GM21447 (cell line): ENCODE data around the gene ATP6V0C.

Experiments used
- ATAC-seq: cut with Tn5 transposase; IDR thresholded peaks from one replicate; pipeline ENCODE4 v1.9.1; 2021; ENCODE audit not compliant: unreplicated experiment

Gene ATP6V0C

DNA sequence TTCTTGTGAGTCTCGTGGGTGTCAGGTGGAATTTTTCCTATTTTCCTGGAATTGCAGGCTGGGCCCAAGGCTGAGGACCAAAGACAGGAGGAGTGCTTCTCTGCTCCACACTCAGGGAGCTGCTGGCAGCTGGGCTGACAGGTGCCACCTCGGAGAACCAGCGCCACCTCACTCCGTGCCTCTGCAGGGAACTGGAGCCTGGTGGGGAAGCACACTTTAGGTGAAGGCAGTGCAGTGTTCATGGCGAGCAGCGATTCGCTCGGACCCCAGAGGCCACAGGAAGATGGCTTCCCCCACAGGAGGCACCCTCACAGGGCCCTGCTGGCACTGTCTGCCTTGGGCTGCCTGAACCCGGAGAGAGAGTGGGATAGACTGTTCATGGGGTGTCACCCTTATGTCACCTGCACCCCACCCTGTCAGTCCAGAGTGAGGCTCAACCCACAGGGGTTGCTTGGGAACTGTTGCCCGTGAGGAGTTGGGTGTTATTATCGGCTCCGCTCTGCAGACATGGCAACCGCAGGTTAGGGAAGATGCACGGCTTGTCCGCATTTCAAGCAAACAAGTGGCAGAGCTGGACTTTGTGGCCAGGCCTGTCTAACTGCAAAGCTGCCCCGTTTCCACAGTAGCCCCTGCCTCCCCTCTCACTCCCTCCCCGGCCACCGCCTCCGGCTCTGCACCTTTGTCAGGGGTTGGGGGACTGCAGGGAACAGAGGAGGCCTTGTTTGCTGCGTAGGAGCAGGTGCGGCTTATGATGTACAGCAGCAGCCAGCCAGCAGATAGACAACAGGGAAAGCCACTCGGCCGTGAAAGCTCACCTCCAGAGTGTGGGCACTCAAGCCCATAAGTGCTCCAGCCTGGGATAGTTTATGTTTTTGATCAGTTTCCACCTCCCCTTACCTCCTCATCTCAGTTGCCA, 23.3 kb upstream of the ATP6V0C start:
- ATAC-seq = no peak

DNA sequence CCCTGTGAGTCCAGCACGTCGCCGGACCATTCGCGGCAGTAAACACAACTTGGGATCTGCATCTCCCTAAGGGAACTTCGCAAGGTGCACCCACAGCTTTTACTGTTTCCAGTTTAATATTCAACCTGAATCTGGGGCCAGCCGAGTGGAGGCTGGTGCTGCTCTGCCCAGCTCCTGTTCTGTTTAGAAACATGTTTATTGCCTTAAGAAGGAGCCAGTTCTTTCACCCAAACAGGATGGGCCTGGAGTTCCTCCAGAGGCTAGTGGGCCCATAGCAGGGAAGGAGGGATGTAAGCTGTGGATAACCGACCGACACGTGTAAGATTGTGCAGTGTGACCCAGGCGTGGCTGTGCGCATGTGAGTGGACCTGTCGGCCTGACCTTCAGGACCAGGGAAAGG, 21.5 kb upstream of the ATP6V0C start:
- no peak for ATAC-seq

DNA sequence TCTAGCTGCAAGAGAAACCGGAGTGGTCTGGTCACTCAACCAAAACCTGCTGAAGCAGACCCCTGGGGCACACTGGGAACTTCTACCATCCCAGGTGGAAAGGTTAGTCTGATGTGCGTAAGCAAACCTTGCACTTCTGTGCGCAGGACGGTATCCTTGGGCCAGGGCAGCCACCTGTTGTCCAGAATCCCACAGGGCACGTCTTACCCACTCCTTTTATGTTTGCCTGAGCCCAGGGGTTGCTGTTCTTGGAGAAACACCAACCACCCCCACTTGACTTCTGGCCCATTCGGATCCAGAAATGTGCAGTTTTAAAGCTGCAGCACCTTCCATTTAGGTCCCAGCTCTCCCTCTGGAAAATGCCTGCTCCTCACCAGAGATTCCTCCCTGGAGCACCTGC, 20.1 kb upstream of the ATP6V0C start:
- no peak for ATAC-seq

DNA sequence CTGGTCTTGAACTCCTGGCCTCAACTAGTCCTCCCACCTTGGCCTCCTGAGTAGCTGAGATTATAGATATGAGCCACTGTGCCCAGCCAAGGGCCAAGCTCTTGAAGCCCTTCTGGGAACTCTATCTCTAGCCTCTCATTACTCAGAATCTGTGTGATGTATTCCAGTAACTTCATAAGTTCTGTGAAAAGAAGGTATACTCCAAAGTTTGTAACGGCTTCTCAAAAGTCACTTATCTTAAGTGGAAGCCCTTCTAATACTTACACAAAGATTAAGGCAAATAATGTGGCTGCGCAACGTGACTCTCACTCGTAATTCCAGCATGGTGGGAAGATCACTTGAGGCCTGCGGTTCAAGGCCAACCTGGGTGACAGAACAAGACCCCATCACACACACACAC, 19.1 kb upstream of the ATP6V0C start:
- ATAC-seq = no peak

DNA sequence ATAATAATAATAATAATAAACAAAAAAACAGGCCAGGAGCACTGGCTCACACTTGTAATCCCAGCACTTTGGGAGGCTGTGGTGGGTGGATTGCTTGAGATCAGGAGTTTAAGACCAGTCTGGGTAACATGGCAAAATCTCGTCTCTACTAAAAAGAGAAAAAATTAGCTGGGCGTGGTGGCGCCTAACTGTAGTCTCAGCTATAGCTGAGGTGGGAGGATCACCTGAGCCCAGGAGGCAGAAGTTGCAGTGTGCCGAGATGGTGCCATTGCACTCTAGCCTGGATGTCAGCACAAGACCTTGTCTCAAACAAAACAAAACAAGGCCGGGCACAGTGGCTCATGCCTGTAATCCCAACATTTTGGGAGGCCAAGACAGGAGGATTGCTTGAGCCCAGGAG, 18.7 kb upstream of the ATP6V0C start:
- ATAC-seq = no peak

DNA sequence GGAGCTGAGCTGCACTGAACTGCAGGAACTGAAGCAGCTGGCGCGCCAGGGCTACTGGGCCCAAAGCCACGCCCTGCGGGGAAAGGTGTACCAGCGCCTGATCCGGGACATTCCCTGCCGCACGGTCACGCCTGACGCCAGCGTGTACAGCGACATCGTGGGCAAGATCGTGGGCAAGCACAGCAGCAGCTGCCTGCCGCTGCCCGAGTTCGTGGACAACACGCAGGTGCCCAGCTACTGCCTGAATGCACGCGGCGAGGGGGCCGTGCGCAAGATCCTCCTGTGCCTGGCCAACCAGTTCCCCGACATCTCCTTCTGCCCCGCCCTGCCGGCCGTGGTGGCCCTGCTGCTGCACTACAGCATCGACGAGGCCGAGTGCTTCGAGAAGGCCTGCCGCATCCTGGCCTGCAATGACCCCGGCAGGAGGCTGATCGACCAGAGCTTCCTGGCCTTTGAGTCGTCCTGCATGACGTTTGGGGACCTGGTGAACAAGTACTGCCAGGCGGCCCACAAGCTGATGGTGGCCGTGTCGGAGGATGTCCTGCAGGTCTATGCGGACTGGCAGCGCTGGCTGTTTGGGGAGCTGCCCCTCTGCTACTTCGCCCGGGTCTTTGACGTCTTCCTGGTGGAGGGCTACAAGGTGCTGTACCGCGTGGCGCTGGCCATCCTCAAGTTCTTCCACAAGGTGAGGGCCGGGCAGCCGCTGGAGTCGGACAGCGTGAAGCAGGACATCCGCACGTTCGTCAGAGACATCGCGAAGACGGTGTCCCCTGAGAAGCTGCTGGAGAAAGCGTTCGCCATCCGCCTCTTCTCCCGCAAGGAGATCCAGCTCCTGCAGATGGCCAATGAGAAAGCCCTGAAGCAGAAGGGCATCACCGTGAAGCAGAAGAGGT, 17.3 kb upstream of the ATP6V0C start:
- no peak for ATAC-seq

DNA sequence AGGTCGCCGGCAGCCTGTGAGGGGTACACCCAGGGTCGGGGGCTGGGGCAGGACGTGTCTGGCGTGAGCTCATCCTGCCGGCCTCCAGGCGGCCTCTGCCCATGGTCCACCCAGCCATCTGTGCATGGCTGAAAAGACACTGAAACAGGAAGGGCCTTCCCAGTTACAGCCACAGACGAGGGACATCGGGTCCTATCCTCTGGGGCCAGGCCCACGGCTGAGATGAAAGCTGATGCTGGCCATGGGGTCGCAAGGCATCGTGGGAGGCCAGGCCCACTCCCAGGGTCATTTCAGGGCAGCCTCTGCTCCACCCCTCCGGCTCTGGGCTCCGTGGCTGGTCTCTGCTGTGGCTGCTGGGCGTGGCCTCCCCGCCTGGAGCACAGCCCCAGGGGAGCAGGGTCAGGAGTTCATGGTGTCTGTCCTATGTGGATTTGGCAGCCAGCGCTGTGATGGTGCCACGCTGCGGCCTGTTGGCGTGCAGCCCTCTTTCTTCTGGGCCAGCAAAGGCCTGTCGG, 16.6 kb upstream of the ATP6V0C start:
- no peak for ATAC-seq

DNA sequence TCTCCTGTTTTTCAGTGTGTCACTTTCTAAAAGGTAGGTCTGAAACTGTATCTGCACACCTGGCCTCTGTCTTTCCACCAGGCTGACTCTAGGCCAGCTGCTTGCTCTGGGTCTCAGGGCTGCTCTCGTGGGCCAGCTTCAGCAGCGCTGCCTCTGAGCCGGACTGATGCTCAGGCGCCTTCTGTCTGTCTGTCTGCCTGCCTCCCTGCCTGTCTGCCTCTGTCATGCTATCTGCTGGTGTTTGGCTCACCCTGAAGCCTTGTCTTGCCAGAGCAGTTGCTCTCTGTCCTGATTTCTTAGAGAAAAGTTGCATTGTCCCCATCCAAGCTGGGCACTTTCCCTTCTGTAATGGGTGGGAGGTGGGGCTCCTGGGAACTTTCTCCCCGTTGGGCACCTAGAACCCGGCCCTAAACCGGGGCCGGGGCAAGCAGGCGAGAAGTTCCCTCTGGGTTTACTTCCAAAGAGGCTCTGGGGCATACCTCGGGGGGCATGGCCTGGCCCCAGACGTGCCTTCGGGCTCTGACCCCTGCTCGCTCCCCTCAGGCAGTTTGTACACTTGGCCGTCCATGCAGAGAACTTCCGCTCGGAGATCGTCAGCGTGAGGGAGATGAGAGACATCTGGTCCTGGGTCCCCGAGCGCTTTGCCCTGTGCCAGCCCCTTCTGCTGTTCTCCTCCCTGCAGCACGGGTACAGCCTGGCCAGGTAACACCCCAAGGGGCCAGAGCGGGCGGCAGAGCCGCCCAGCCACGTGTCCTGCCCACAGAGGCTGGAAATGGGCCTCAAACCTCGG, 15.9 kb upstream of the ATP6V0C start:
- no peak for ATAC-seq

DNA sequence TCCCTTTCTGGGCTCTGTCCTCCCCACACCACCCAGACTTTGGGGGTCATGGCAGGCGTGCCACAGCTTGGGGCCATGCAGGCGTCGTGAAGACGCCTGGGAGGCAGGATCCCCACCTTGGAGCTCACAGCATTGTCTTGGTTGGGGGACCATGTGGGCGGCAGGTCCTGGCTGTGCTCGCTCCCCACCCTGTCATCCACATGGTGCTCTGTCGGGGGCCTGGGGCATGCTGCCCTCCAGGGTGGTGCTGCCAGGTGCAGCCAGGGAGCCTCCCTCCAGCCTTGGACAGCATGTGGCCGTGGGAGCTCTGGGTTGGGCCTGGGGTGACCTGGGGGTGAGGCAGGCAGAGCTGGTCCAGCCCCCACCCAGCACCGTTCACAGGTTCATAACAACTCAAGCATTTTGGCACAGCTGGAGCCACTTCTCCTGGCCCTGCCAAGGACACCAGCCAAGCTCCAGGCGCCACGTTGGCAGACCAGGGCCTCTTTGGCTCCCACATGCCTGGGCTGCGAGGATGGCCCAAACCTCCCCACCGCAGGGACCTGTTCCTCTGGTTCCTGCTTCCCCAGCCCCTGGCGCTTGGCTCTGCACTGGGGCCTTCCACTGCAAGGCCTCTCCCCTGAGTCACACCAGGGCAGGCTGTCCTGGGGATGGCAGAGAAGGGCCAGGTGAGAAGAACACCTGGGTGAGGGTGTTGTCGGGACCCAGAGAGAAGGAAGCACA, 15.1 kb upstream of the ATP6V0C start:
- no peak for ATAC-seq

DNA sequence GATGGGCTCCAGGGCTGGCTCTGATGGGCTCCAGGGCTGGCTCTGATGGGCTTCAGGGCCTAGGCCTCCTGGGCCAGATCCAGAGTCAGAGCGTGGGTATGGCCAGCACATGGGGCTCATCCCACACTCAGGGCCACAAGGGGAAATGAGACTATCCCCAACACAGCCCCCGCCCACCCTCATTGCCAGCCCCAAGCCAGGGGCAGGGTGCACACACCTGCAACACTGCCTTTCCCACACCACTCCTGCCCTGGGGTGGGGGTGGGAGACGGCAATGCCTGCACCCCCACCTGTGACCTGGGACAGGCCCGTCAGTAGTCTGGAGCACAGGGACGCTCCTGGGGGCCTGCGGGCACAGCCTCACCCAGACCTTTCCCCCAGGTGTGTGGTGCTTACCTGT, 14.3 kb upstream of the ATP6V0C start:
- ATAC-seq = no peak

DNA sequence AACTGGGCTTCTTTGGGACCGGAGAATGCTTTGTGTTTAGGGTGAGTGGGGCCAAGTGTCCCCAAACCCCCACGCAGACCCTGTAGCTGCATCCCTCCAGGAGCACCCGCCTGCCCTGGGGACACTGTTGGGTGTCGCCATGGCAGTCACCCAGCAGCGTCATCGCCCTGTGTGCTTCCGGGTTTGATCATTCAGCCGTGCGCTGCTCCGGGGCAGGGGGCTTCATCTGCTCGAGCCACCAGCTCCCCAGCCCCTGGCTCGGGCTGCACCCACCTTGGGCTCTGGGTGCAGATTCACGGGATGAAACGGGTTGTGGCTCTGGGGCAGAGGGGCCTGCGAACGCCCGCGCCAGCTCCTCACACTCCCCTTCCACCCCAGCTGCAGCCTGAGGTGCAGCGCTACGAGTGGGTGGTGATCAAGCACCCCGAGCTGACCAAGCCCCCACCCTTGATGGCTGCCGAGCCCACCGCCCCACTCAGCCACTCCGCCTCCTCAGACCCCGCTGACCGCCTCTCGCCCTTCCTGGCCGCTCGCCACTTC, 13.8 kb upstream of the ATP6V0C start:
- no peak for ATAC-seq

DNA sequence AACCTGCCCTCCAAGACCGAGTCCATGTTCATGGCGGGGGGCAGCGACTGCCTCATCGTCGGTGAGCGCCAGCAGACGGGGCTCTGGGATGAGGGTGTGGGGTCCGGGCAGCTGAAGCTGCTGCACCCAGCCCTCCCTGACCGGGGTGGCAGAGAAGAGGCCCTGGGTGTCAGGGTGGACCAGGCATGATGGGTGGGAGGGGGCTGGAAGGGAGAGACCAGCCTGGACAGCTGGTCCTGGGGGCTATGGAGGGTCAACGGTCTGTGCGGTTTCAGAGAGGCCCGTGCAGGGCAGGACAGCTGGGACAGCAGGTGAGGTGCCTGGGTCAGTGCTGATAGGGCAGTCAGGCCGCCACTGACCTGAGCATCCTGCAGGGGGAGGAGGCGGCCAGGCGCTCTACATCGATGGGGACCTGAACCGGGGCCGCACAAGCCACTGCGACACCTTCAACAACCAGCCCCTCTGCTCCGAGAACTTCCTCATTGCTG, 13.3 kb upstream of the ATP6V0C start:
- no peak for ATAC-seq

DNA sequence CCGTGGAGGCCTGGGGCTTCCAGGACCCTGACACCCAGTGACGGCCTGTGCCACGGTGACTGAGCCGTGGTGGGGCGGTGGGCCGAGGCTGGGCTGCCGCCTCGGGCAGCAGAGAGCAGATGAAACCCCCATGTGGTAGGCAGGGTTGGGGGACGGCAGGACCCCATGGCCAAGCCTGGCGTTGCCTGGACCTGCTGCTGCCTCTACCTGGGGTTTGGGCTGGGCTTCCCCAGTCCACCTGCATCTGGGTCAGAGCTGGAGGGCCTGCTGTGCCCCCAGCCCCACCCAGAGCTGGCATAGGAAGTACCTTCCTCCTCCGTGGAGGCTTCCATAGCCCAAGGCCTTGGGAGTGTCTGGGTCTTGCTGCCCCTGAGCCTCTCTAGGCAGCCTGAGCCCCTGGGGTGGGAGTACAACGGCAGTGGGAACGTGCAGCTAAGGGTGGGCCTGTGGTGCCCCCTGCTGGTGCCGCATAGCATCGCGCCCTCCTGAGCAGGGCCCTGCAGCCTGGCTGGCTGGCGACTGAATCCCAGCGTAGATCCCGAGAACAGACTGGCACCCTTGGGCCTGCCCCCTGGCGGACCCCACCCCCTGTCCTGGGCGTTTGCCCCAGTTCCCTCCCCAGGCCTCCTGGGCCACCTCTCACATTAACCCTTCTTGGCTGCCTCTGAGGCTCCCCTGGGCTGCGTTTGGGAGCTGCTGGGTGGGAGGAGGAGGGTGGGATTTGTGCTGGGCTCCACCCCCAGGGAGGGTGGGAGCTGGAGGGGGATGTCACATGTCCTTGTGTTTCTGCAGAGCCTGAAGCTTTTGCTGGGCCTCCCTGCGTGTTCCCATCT, 12.6 kb upstream of the ATP6V0C start:
- ATAC-seq = no peak

DNA sequence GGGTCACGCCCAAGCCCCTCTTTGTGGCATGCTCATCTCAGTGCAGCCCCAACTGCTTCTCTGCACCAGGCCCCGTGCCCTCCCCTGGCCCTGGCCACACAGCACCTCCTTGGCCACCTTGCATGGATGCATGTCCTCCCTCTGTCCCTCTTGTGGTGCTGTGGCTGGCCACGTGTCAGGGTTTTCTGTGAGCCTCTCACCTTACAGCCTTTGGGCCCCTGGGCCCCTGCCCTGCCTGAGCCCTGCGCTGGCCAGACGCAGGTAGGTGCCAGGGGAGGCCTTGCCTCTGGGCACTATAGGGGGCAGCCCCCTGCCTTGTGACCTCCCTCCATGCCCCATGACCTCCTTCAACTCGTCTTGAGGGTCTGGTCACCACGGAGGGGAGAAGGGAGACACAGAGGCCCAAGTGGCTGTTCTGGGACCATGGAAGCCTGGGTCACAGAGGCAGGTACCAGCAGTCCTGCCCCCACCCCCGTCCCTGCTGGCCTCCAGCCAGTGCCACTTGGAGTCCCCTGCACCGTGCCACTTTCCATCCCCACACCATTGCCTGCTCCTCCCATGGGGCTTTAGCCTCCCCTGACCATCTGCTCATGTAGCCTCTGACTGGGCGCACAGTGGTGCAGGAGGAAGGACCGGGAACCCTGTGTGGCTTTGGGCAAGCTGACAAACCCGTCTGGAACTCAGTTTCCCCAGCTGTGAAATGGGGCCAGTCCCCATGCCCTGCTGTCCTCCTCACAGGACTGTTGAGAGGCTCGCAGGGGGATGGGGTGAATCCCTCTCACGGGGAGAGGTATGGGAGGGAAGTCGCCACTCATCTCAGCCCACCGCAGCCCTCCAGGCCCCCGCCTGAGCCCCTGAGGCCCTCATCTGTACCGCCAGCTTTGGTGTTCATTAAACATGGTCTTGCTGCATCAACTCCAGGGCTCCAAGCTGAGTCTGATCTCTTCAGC, 11.5 kb upstream of the ATP6V0C start:
- no peak for ATAC-seq

DNA sequence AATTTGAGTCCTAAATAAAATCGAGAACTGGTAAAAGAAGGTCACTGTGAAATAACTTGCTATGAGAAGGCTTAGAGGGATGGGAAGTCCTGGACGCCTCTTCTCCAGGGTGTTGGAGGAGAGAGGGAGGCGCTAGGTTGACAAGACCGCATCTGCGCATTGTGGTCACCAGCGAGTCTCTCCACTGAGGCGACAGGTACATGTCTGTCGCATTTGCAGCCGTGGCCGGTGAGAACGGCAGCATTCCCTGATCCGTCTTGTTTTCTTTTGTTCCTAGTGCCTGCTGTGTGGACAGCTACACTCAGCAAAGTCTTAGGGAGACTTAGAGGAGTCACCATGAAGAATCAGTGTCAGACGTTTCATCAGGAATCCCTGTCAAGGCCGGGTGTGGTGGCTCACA, 8.1 kb upstream of the ATP6V0C start:
- no peak for ATAC-seq

DNA sequence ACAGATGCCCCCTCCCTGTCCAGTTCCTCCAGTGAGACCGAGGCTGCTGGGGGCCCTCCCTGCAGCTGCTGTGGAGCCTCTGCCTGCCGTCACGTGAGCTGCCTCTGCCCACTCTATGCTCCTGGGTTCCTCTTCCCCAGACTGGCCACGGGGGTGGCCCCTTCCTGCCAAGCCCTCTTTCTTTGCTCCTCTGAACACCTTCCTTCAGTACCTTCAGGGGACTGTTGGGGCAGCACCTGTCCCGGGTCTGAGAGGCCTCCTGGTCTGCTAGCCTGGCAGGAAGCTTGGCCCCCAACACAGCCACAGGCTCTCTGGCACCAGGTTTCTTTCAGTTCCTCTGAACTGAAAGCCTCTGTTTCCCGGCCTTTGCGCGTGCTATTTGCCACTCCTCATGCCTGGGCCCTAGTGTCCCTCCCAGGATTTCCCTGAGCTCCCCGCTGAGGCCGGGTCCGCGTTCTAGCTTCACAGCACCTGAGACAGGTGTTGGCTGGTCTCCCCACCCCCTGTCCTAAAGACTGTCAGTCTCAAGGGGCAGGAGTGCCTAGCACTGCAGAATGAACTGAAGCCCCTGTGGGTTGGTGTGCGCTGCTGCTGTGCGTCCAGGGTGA, 6.6 kb upstream of the ATP6V0C start:
- peak; percentile 77 for ATAC-seq

DNA sequence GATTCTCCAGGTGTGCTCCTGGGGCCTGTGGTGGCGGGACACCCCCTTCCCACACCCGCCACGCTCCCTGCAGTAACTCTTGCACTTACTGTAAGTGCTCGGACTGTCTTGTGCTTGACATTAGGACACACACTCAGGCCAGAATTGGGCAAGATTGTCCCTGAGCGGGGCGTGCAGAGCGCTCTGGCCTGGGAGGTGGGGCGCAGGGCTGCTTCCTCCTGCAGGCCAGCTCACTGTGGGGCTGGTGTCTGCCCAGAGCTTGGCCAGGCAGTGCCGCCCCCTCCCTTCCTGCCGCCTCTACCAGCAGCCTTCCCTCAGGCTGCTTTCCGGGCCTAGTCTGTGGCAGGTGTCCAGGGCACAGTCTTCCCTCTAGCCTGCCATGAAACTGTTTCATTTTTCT, 6.1 kb upstream of the ATP6V0C start:
- peak; percentile 9 for ATAC-seq
